Esophagus muscularis mucosa (tissue), 4 donors: Measurements from ENCODE around the gene CCDC126. TPM values are rescaled to one million over a fixed set of nuclear protein-coding genes. Genes with fewer than 3 reads are reported as not detected.
A peak's percentile ranks its signal among the peaks of the same experiment; 100 is the strongest.

Source experiments
- DNase-seq: peaks from one replicate; pipeline ENCODE4 v3.0.0-alpha.2; 2017; ENCODE audit errors: extremely low spot score
- H3K27ac ChIP-seq, 4 donors: fragments of 200-600 bp; sonication (generic); replicated peaks in 1 of 4; 1 replicate in 3 of 4; 2 replicates in 1 of 4; pipeline ENCODE4 v1.5.1; 2016 to 2019; ENCODE audit warnings: mild to moderate bottlenecking in 1 of 4
- H3K27me3 ChIP-seq, 4 donors: fragments of 200-600 bp; sonication (generic); one replicate each; pipeline versions ENCODE4 v1.5.1 to v1.6.0; 2016 to 2019
- H3K36me3 ChIP-seq, 4 donors: fragments of 200-600 bp; sonication (generic); one replicate each; pipeline ENCODE4 v1.5.1; 2016 to 2019
- H3K4me1 ChIP-seq, 4 donors: fragments of 200-600 bp; sonication (generic); one replicate each; pipeline ENCODE4 v1.5.1; 2016 to 2019
- H3K4me3 ChIP-seq, 4 donors: fragments of 200-600 bp; sonication (generic); 1 replicate in 2 of 4; 2 replicates in 2 of 4; pipeline ENCODE4 v1.5.1; 2016 to 2019; ENCODE audit warnings: mild to moderate bottlenecking in 4 of 4, moderate library complexity in 1 of 4
- H3K9me3 ChIP-seq, 4 donors: fragments of 200-600 bp; sonication (generic); 1 replicate in 3 of 4; 2 replicates in 1 of 4; pipeline ENCODE4 v1.5.1; 2016 to 2019
- CTCF ChIP-seq, 3 experiments: fragments of 200-600 bp in 2 of 3; fragments of 450-650 bp in 1 of 3; sonication (generic) in 2 of 3; IDR thresholded peaks; one replicate each; pipeline ENCODE4 v1.5.1; 2017 to 2019; ENCODE audit warnings: antibody characterized with exemption in 3 of 3, mild to moderate bottlenecking in 2 of 3, moderate library complexity in 1 of 3
- EP300 ChIP-seq: sonication (generic); formaldehyde crosslinking; IDR thresholded peaks from one replicate; pipeline ENCODE4 v1.6.1; 2017; ENCODE audit warnings: antibody characterized with exemption
- POLR2A ChIP-seq: fragments of 450-650 bp; IDR thresholded peaks from one replicate; pipeline ENCODE4 v1.6.1; 2017; ENCODE audit warnings: antibody characterized with exemption, moderate library complexity, mild to moderate bottlenecking, low read depth
- POLR2AphosphoS5 ChIP-seq, 2 donors: sonication (generic); formaldehyde crosslinking; IDR thresholded peaks; one replicate each; pipeline ENCODE4 v1.6.1; 2017; ENCODE audit warnings: antibody characterized with exemption in 2 of 2
- WGBS: methylation state at CpG from one replicate; pipeline ENCODE4 v1.1.5; 2018; 5-methylcytosine and 5-hydroxymethylcytosine counted together
- intact Hi-C: fragments of 100-400 bp; cut with DNase I; formaldehyde crosslinking; loops from one replicate; pipeline ENCODE4 v1.15.1; 2023
- total RNA-seq, 4 donors: library from RNA; depleted of rRNA; stranded (reverse); fragments of >200 nt; gene quantifications; one replicate each; pipeline versions ENCODE4 v1.1.0 to v1.2.1, GENCODE V29; 2016

The CCDC126 gene
- total RNA-seq, 4 donors from 2014 or later = 14.6 to 21.2 (median 16.4) TPM

- Histone ChIP-seq H3K4me3 (no peak overlapping the region), H3K36me3 (no peaks in the 10 kb centered on the region), H3K27me3 (no peaks in the 10 kb centered on the region), H3K9me3 (peaks cover 0 to 23% (median 16%) of the 10 kb centered on the region in 4 donors), H3K4me1 (no peaks in the 10 kb centered on the region), H3K27ac (no peak overlapping the region)
- 0% methylated on average over 1 of the region's 1 CpG for WGBS
- TF ChIP-seq CTCF (IDR thresholded peaks at IDR 0.05) = peak; percentile 13 to 38 (median 18)
- no peak for TF ChIP-seq POLR2A
- no peak for TF ChIP-seq EP300
- DNase-seq = no peak
- intact Hi-C loops = no loop called here
Measured at GRCh38 chr7:23654508-23654907, 57.3 kb downstream of the CCDC126 start.

- no peaks in the 10 kb centered on the region for H3K36me3 ChIP-seq
- H3K27me3 ChIP-seq = no peaks in the 10 kb centered on the region
- peaks cover 0 to 23% (median 16%) of the 10 kb centered on the region in 4 donors for H3K9me3 ChIP-seq
- no peak for DNase-seq
- TF ChIP-seq EP300 (no peak), CTCF (IDR thresholded peaks at IDR 0.05) (no peak), POLR2A (no peak), POLR2AphosphoS5 (IDR thresholded peaks at IDR 0.05) (no peak)
- no peak overlapping the region for H3K4me3 ChIP-seq
- H3K27ac ChIP-seq = no peak overlapping the region
- 87% methylated on average over 13 of the region's 22 CpGs for WGBS
- intact Hi-C loops = no loop called here
- H3K4me1 ChIP-seq = no peaks in the 10 kb centered on the region
Measured at GRCh38 chr7:23655433-23655832, 58.3 kb downstream of the CCDC126 start.

GRCh38 chr7:23658831-23659427, 61.7 kb downstream of the CCDC126 start:
- H3K36me3 ChIP-seq = no peaks in the 10 kb centered on the region
- no peak overlapping the region for H3K27ac ChIP-seq
- intact Hi-C loops = no loop called here
- TF ChIP-seq POLR2AphosphoS5 (IDR thresholded peaks at IDR 0.05) (no peak), CTCF (IDR thresholded peaks at IDR 0.05) (no peak), EP300 (no peak), POLR2A (no peak)
- H3K4me3 ChIP-seq = no peak overlapping the region
- peaks cover 0 to 6% (median 0%) of the 10 kb centered on the region in 4 donors for H3K4me1 ChIP-seq
- WGBS = 82% methylated on average over 7 of the region's 7 CpGs
- no peak for DNase-seq
- H3K9me3 ChIP-seq = peaks cover 0 to 12% (median 8%) of the 10 kb centered on the region in 4 donors
- H3K27me3 ChIP-seq = no peaks in the 10 kb centered on the region

- H3K4me3 ChIP-seq = no peak overlapping the region
- no peaks in the 10 kb centered on the region for H3K9me3 ChIP-seq
- intact Hi-C loops = no loop called here
- DNase-seq = no peak
- H3K27me3 ChIP-seq = no peaks in the 10 kb centered on the region
- H3K36me3 ChIP-seq = no peaks in the 10 kb centered on the region
- H3K4me1 ChIP-seq = peaks cover 0 to 6% (median 0%) of the 10 kb centered on the region in 4 donors
- no peak overlapping the region for H3K27ac ChIP-seq
- whole genome bisulfite sequencing = 81% methylated on average over 3 of the region's 3 CpGs
- TF ChIP-seq CTCF (IDR thresholded peaks at IDR 0.05) (no peak), POLR2A (no peak), POLR2AphosphoS5 (IDR thresholded peaks at IDR 0.05) (no peak), EP300 (no peak)
Measured at GRCh38 chr7:23661385-23661784, 64.2 kb downstream of the CCDC126 start.
